Prostate gland (tissue), 2 donors: ENCODE measurements around the gene XRCC4.

Experiments
- POLR2A ChIP-seq: fragments of 450-650 bp; IDR thresholded peaks from one replicate; pipeline ENCODE4 v1.6.1; 2016; ENCODE audit warnings: antibody characterized with exemption, mild to moderate bottlenecking
- POLR2AphosphoS5 ChIP-seq: sonication (generic); formaldehyde crosslinking; IDR thresholded peaks from one replicate; pipeline ENCODE4 v1.6.1; 2017; ENCODE audit warnings: antibody characterized with exemption
- TF ChIP-seq, protein P1 (sequence below), 4 experiments: fragments of 200-600 bp in 2 of 4; fragments of 450-650 bp in 2 of 4; sonication (generic) in 2 of 4; IDR thresholded peaks; 1 replicate in 3 of 4; 2 replicates in 1 of 4; pipeline ENCODE4 v1.5.1; 2016 to 2019; ENCODE audit warnings: antibody characterized with exemption in 4 of 4, mild to moderate bottlenecking in 2 of 4, moderate library complexity in 2 of 4

DNA sequence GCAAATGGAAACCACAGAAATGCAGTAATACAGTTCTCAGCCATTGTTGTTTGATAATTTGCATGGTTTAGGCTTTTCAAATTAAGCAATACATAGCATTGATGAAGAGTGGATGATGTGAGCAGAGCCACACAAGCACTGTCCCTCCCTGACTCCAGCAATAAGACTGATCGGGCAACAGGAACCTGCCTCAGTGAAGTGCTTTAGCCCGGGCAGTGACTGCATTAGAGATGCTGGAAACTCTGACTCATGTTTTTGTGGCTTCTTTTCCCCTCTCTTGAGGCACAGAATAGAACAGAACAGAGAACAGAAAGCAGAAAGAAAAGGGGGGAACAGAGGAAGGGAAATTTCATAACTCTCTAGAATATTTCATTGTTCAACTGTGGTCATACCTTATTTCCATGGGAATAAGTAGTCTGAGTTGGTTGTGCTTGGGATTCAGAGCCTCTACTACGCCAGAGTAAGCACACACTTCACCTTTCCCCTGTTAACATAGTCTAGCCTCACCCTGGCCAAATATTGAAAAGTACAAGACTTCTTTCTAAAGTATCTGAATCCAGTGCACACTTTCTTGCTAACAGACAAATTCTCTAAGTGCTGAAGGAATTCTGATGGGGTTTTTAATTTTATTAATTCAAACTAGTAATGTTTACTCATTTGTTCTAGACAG is 229.4 kb downstream of the XRCC4 start:
- TF ChIP-seq, protein P1, sequence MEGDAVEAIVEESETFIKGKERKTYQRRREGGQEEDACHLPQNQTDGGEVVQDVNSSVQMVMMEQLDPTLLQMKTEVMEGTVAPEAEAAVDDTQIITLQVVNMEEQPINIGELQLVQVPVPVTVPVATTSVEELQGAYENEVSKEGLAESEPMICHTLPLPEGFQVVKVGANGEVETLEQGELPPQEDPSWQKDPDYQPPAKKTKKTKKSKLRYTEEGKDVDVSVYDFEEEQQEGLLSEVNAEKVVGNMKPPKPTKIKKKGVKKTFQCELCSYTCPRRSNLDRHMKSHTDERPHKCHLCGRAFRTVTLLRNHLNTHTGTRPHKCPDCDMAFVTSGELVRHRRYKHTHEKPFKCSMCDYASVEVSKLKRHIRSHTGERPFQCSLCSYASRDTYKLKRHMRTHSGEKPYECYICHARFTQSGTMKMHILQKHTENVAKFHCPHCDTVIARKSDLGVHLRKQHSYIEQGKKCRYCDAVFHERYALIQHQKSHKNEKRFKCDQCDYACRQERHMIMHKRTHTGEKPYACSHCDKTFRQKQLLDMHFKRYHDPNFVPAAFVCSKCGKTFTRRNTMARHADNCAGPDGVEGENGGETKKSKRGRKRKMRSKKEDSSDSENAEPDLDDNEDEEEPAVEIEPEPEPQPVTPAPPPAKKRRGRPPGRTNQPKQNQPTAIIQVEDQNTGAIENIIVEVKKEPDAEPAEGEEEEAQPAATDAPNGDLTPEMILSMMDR (IDR thresholded peaks at IDR 0.05): no peak
- TF ChIP-seq POLR2A (no peak), POLR2AphosphoS5 (no peak)
